SKM-1 (cell line): ENCODE data around the gene RPS10.

Experiments
- DNase-seq: peaks from one replicate; lab custom pipeline; 2025; ENCODE audit not compliant: unreplicated experiment; lab: John Stamatoyannopoulos, UW

RPS10 gene

GRCh38 chr6:34425498-34426410 lies at the start of gene RPS10:
Gene RPS10 (minus strand): TSS chr6:34426069. CDS start chr6:34425221, 848 bp downstream.
- DNase-seq = peak; percentile 92

GRCh38 chr6:34475238-34475682 lies 49.4 kb upstream of the RPS10 start:
- no peak for DNase-seq

GRCh38 chr6:34474754-34475153 lies 48.9 kb upstream of the RPS10 start:
- no peak for DNase-seq

- no peak for DNase-seq
These were observed 48.1 kb upstream of the RPS10 start for GRCh38 chr6:34473967-34474366.

GRCh38 chr6:34472425-34472824 lies 46.6 kb upstream of the RPS10 start:
- no peak for DNase-seq

GRCh38 chr6:34469499-34469898 lies 43.6 kb upstream of the RPS10 start:
- no peak for DNase-seq

GRCh38 chr6:34468378-34468892 lies 42.6 kb upstream of the RPS10 start:
- DNase-seq = peak; percentile 15

- DNase-seq = no peak
These were observed 40.6 kb upstream of the RPS10 start for GRCh38 chr6:34466242-34467185.

GRCh38 chr6:34465531-34466241 lies 39.8 kb upstream of the RPS10 start, which contains the start of gene PACSIN1:
Gene PACSIN1 (plus strand): TSS chr6:34466076. CDS start chr6:34526306, 60,230 bp downstream.
- no peak for DNase-seq

- DNase-seq = no peak
These were observed 38.0 kb upstream of the RPS10 start for GRCh38 chr6:34463849-34464248.

GRCh38 chr6:34463299-34463698 lies 37.4 kb upstream of the RPS10 start:
- no peak for DNase-seq

- no peak for DNase-seq
These were observed 36.7 kb upstream of the RPS10 start for GRCh38 chr6:34462551-34462971.

GRCh38 chr6:34462010-34462409 lies 36.1 kb upstream of the RPS10 start:
- no peak for DNase-seq

GRCh38 chr6:34460796-34461507 lies 35.1 kb upstream of the RPS10 start:
- no peak for DNase-seq

- peak; percentile 54 for DNase-seq
These were observed 34.2 kb upstream of the RPS10 start for GRCh38 chr6:34459899-34460593.

- no peak for DNase-seq
These were observed 32.2 kb upstream of the RPS10 start for GRCh38 chr6:34457742-34458735.

- DNase-seq = no peak
These were observed 31.5 kb upstream of the RPS10 start for GRCh38 chr6:34457382-34457741.

GRCh38 chr6:34455831-34456230 lies 30.0 kb upstream of the RPS10 start:
- no peak for DNase-seq
